B cell (primary cell): ENCODE data around the gene ARGLU1. TPM values are rescaled to one million over a fixed set of nuclear protein-coding genes. Genes with fewer than 3 reads are reported as not detected.

Experiments
- ATAC-seq: fragments of 200-7000 bp; cut with Tn5 transposase; one replicate; pipeline ENCODE4 v1.10.0; 2021; ENCODE audit warnings: low read depth, mild to moderate bottlenecking, moderate number of reproducible peaks, moderate library complexity
- CTCF ChIA-PET: fragments of 350-600 bp; sonication (Branson Sonifier 250); formaldehyde crosslinking; loops from one replicate; lab custom pipeline; 2021; ENCODE audit warnings: antibody characterized with exemption, inconsistent platforms; lab: Charles Lee
- POLR2A ChIA-PET: fragments of 350-600 bp; sonication (Branson Sonifier 250); formaldehyde crosslinking; loops from one replicate; lab custom pipeline; 2021; ENCODE audit warnings: antibody characterized with exemption; lab: Charles Lee
- DNase-seq: peaks from one replicate; pipeline ENCODE4 v3.0.0; 2013
- H2AFZ ChIP-seq: 2 replicates; pipeline ENCODE4 v1.6.1; 2012; ENCODE audit warnings: mild to moderate bottlenecking, low read depth, low read length; ENCODE audit not compliant: insufficient read depth, poor library complexity, severe bottlenecking
- H3K27ac ChIP-seq, 2 donors: 1 replicate in 1 of 2; 2 replicates in 1 of 2; pipeline ENCODE4 v1.5.1; 2012 to 2013; ENCODE audit warnings: low read length in 2 of 2, mild to moderate bottlenecking in 2 of 2, moderate library complexity in 1 of 2
- H3K27me3 ChIP-seq, 4 experiments: fragments of 200-600 bp in 1 of 4; sonication (generic) in 1 of 4; replicated peaks in 1 of 4; 1 replicate in 2 of 4; 2 replicates in 2 of 4; pipeline versions ENCODE4 v1.6.1 to v1.7.0; 2013 to 2016; ENCODE audit warnings: low read length in 3 of 4, mild to moderate bottlenecking in 2 of 4, mixed read lengths in 1 of 4, moderate library complexity in 1 of 4; ENCODE audit not compliant: insufficient read depth in 4 of 4, control insufficient read depth in 3 of 4; ENCODE audit errors: control extremely low read depth in 1 of 4
- H3K36me3 ChIP-seq, 2 experiments: replicated peaks in 1 of 2; 1 replicate in 1 of 2; 2 replicates in 1 of 2; pipeline versions ENCODE4 v1.6.1 to v1.7.1; 2013; ENCODE audit warnings: low read length in 1 of 2; ENCODE audit not compliant: insufficient read depth in 2 of 2, control insufficient read depth in 1 of 2; ENCODE audit errors: control extremely low read depth in 1 of 2, extremely low read depth in 1 of 2
- H3K4me1 ChIP-seq, 2 donors: fragments of 200-600 bp in 1 of 2; sonication (generic) in 1 of 2; 1 replicate in 1 of 2; 2 replicates in 1 of 2; pipeline versions ENCODE4 v1.5.1 to v1.6.1; 2013 to 2017; ENCODE audit warnings: low read length in 2 of 2; ENCODE audit not compliant: control insufficient read depth in 2 of 2, insufficient read depth in 2 of 2
- H3K4me2 ChIP-seq: replicated peaks from 2 replicates; pipeline ENCODE3; 2012; ENCODE audit warnings: mild to moderate bottlenecking, low read depth, low read length; ENCODE audit not compliant: poor library complexity, severe bottlenecking
- H3K4me3 ChIP-seq, 5 experiments: fragments of 200-600 bp in 1 of 5; sonication (generic) in 1 of 5; 1 replicate in 3 of 5; 2 replicates in 2 of 5; pipeline versions ENCODE4 v1.5.1 to v1.7.0; 2011 to 2016; ENCODE audit warnings: low read length in 4 of 5, mild to moderate bottlenecking in 4 of 5, low read depth in 2 of 5, control low read depth in 1 of 5, moderate library complexity in 1 of 5; ENCODE audit not compliant: insufficient read depth in 1 of 5; ENCODE audit errors: control extremely low read depth in 1 of 5, extremely low read depth in 1 of 5
- H3K79me2 ChIP-seq: fragments of 200-600 bp; sonication (generic); one replicate; pipeline ENCODE4 v1.6.0; 2016; ENCODE audit warnings: low read length; ENCODE audit not compliant: control insufficient read depth, insufficient read depth
- H3K9ac ChIP-seq: fragments of 200-600 bp; sonication (generic); 2 replicates; pipeline ENCODE4 v1.6.1; 2017; ENCODE audit warnings: mild to moderate bottlenecking, low read length, moderate library complexity
- H3K9me3 ChIP-seq, 3 donors: one replicate each; pipeline versions ENCODE4 v1.6.1 to v1.7.1; 2013; ENCODE audit warnings: low read length in 2 of 3; ENCODE audit not compliant: control insufficient read depth in 2 of 3, insufficient read depth in 1 of 3; ENCODE audit errors: control extremely low read depth in 1 of 3
- H4K20me1 ChIP-seq: 2 replicates; pipeline ENCODE4 v1.6.0; 2012; ENCODE audit warnings: mild to moderate bottlenecking, low read length; ENCODE audit not compliant: insufficient read depth, control insufficient read depth, poor library complexity, severe bottlenecking
- H3K27ac Mint-ChIP-seq: one replicate; pipeline ENCODE4 v1.8.0; 2021; ENCODE audit warnings: mixed read lengths
- H3K27me3 Mint-ChIP-seq: one replicate; pipeline ENCODE4 v1.8.0; 2021; ENCODE audit warnings: mixed read lengths
- H3K4me1 Mint-ChIP-seq: one replicate; pipeline ENCODE4 v1.8.0; 2021; ENCODE audit warnings: mixed read lengths
- H3K4me3 Mint-ChIP-seq: one replicate; pipeline ENCODE4 v1.8.0; 2021; ENCODE audit warnings: mixed read lengths
- H3K9me3 Mint-ChIP-seq: one replicate; pipeline ENCODE4 v1.8.0; 2022; ENCODE audit warnings: mixed read lengths; ENCODE audit not compliant: insufficient read depth
- EZH2 ChIP-seq: IDR thresholded peaks from 2 replicates; pipeline ENCODE4 v1.6.1; 2012; ENCODE audit warnings: borderline replicate concordance, low read depth, mild to moderate bottlenecking, moderate library complexity, low read length; ENCODE audit not compliant: insufficient read depth, poor library complexity, severe bottlenecking
- WGBS: methylation state at CpG from one replicate; pipeline ENCODE4 v1.1.5; 2013; ENCODE audit warnings: missing lambda C conversion rate; ENCODE audit not compliant: insufficient coverage; 5-methylcytosine and 5-hydroxymethylcytosine counted together
- intact Hi-C: fragments of 100-400 bp; cut with micrococcal nuclease; formaldehyde crosslinking; loops from one replicate; pipeline ENCODE4 v1.10.0; 2022
- polyA plus RNA-seq: library from polyadenylated mRNA; depleted of rRNA; stranded (reverse); fragments of >200 nt; gene quantifications from 2 replicates; pipeline ENCODE4 v1.2.3, GENCODE V29; 2012
- total RNA-seq, 2 donors: library from RNA; stranded (reverse); fragments of 120-200 nt in 1 of 2; gene quantifications; 1 replicate in 1 of 2; 2 replicates in 1 of 2; pipeline versions ENCODE4 v1.2.3 to v1.2.4, GENCODE V29; 2013 to 2022
- TF ChIP-seq, protein P1 (sequence below): fragments of 200-600 bp; IDR thresholded peaks from one replicate; pipeline ENCODE4 v1.8.0; 2022; ENCODE audit warnings: antibody characterized with exemption, mild to moderate bottlenecking

ARGLU1 gene
- total and polyA plus RNA-seq, 2 donors (not counting 1 experiment from before 2014, with no cell fraction given): 170 to 261 TPM

DNA sequence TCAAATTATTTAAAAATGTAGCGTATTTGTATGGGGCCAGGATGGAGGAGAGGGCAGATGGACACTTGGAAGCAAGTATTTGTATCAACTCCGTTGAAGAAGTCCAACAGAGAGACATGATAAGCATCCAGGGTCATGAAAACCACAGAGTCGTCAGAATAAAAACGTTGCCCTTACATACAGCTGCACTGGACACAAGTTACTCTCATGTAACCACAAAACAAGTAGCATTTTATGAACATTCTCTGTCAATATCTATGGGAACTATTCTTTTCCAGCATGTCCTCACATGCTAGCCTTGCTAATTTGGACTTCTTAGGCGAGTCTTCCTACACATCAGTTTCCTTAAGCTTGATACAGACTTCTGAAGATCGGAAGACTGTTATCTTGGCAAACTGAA lies 67.5 kb downstream of the ARGLU1 start:
- H3K9ac ChIP-seq: no peak overlapping the region
- CTCF ChIA-PET: no interaction called here
- H3K4me3 ChIP-seq: no peak overlapping the region
- no peak overlapping the region for H2AFZ ChIP-seq
- H3K79me2 ChIP-seq: no peaks in the 10 kb centered on the region
- intact Hi-C loops: no loop called here
- peaks cover 0 to 24% (median 8%) of the 10 kb centered on the region in 4 experiments for H3K27me3 ChIP-seq
- Mint-ChIP-seq H3K27me3 (peaks cover 37% of the 10 kb centered on the region), H3K9me3 (no peaks in the 10 kb centered on the region), H3K27ac (no peak overlapping the region), H3K4me3 (no peak overlapping the region), H3K4me1 (peaks cover 11% of the 10 kb centered on the region)
- H3K9me3 ChIP-seq: no peaks in the 10 kb centered on the region
- 80% methylated on average over 5 of the region's 6 CpGs for WGBS
- TF ChIP-seq EZH2: no peak
- TF ChIP-seq, protein P1, sequence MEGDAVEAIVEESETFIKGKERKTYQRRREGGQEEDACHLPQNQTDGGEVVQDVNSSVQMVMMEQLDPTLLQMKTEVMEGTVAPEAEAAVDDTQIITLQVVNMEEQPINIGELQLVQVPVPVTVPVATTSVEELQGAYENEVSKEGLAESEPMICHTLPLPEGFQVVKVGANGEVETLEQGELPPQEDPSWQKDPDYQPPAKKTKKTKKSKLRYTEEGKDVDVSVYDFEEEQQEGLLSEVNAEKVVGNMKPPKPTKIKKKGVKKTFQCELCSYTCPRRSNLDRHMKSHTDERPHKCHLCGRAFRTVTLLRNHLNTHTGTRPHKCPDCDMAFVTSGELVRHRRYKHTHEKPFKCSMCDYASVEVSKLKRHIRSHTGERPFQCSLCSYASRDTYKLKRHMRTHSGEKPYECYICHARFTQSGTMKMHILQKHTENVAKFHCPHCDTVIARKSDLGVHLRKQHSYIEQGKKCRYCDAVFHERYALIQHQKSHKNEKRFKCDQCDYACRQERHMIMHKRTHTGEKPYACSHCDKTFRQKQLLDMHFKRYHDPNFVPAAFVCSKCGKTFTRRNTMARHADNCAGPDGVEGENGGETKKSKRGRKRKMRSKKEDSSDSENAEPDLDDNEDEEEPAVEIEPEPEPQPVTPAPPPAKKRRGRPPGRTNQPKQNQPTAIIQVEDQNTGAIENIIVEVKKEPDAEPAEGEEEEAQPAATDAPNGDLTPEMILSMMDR: no peak
- H3K4me1 ChIP-seq: peaks cover 0 to 5% of the 10 kb centered on the region in 2 donors
- DNase-seq: no peak
- no peak overlapping the region for H3K27ac ChIP-seq
- no peak for ATAC-seq
- POLR2A ChIA-PET: no interaction called here
- no peak overlapping the region for H3K4me2 ChIP-seq
- no peaks in the 10 kb centered on the region for H3K36me3 ChIP-seq
- H4K20me1 ChIP-seq: no peaks in the 10 kb centered on the region

DNA sequence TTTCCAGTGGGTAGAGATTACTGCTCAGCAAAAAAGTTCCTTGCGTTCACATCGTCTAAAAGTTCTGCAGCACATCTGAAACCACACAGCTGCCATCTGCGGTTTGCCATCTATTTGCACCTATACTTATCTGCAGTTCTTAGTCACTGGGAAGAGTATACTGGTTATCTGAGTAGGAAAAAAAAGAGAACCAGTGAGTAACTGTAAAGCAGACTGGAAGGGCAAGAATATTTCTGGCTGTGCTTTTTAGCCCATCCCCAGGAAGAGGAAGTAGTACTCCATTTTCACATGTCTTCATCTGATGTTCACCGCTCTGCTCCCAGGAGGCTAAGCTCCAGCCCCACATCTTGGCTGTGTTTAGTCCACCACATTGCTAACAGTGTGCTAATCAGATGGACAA lies 68.0 kb downstream of the ARGLU1 start:
- TF ChIP-seq, protein P1: no peak
- TF ChIP-seq EZH2: no peak
- Histone ChIP-seq H3K79me2 (no peaks in the 10 kb centered on the region), H4K20me1 (no peaks in the 10 kb centered on the region), H3K36me3 (no peaks in the 10 kb centered on the region), H3K27me3 (peaks cover 0 to 26% (median 8%) of the 10 kb centered on the region in 4 experiments), H2AFZ (no peak overlapping the region), H3K27ac (no peak overlapping the region), H3K4me2 (no peak overlapping the region), H3K9me3 (no peaks in the 10 kb centered on the region), H3K4me1 (peaks cover 0 to 5% of the 10 kb centered on the region in 2 donors), H3K9ac (no peak overlapping the region), H3K4me3 (no peak overlapping the region)
- 25% methylated on average over 1 of the region's 4 CpGs for WGBS
- ATAC-seq (no peak), DNase-seq (no peak)
- intact Hi-C loops: no loop called here
- no peak overlapping the region for H3K27ac Mint-ChIP-seq
- CTCF ChIA-PET: no interaction called here
- H3K4me1 Mint-ChIP-seq: peaks cover 11% of the 10 kb centered on the region
- no peak overlapping the region for H3K4me3 Mint-ChIP-seq
- POLR2A ChIA-PET: no interaction called here
- H3K27me3 Mint-ChIP-seq: peaks cover 38% of the 10 kb centered on the region
- H3K9me3 Mint-ChIP-seq: no peaks in the 10 kb centered on the region
